Tongue (tissue), 3 donors: ENCODE measurements around the gene WDR89. TPM values are rescaled to one million over a fixed set of nuclear protein-coding genes. Genes with fewer than 3 reads are reported as not detected.
"Not testable (repeated sequence)": the region's sequence is repeated elsewhere in the genome, so short reads cannot be mapped to it uniquely, and the experiment has no call there.

Source experiments
- DNase-seq: peaks from one replicate; pipeline ENCODE4 v3.0.0-alpha.2; 2015
- small RNA-seq: library from RNA; depleted of rRNA; stranded (forward); fragments of <200 nt; gene quantifications from one replicate; pipeline ENCODE3, GENCODE V24; 2014; ENCODE audit warnings: low replicate concordance
- total RNA-seq: library from RNA; depleted of rRNA; stranded (reverse); fragments of >200 nt; gene quantifications from one replicate; pipeline ENCODE4 v1.2.3, GENCODE V29; 2014

The WDR89 gene
- total RNA-seq, 1 donor from 2014 or later = 20.8 TPM

GRCh38 chr14:63596998-63597658 lies 44.5 kb downstream of the WDR89 start:
- DNase-seq = no peak

GRCh38 chr14:63594455-63595372 lies 47.0 kb downstream of the WDR89 start:
- DNase-seq = no peak

GRCh38 chr14:63583046-63583445 lies 58.6 kb downstream of the WDR89 start:
- not testable (repeated sequence) for DNase-seq

- no peak for DNase-seq
Measured at GRCh38 chr14:63581491-63581890, 60.2 kb downstream of the WDR89 start.

DNA sequence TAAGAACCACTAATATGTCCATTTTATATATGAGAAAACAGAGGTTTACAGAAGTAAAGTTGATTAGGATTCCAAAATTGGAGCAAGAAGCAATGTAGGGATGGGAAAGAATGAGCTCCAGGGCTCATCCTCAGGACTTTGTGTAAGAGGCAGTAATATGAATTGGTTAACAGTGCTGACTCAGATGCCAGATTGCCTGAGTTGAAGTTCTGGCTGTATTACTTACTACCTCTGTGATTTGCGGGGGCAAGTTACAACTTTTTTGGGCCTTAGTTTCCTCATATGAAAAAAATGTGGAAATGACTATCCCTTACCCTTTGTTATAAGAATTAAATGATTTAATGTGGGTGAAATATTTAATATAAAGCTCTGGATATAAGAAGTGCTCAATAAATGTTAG lies 63.4 kb downstream of the WDR89 start:
- no peak for DNase-seq

DNA sequence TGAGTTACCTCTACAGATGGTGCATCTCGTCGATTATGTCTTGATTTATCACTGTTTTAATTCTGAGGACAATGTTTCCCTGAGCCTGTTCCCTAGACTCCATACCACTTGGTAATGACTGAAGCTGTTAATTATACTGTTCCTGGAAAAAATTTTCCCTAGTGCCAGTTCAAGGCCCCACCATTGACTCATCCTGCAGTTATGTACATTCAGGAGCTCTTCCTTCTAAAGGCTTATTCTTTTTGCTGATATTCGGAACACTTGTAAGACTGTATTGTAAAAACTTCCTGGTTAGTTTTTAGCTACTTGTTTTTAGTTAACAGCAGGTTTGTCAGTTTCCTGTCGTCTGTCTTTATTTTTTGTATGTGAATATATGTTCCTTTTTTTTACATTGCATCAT lies 68.1 kb downstream of the WDR89 start:
- DNase-seq = no peak

DNA sequence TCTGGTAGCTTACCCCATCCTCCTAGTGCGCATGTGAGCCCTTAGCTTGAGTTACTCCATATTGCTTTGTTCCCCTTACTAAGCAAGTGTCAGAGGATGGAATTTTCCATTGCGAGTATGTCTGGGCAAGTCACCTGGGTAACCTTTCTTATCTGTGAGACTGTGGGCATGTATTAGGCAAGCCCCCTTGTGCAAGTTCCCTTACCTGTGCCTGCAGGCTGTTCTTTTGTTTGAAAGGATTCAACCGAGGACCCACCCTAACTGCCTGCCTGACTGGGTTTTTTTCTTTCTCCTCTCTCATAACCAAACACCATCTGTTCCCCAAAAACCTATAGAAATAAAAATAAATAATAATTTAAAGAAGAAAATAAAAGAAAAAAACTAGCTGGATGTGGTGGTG lies 76.2 kb downstream of the WDR89 start:
- DNase-seq = no peak

DNA sequence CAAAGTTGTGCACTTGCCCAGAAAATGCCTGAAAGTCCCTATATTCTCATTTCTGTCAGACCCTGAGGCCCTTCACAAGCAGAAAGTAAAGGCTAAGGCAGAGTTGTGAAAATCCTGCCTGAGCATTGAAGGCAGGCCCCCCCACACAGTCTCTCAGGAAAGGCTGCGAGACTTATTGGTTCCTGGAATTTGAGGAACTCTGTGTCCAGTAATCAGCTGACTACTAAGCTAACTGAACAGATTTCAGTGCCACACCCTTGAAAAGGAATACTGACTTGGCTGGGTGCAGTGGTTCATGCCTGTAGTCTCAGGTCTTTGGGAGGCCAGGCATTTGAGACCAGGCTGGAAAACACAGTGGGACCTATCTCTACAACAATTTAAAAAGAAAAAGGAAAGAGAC lies 77.4 kb downstream of the WDR89 start:
- DNase-seq = no peak

- no peak for DNase-seq
Measured at GRCh38 chr14:63563370-63564026, 78.2 kb downstream of the WDR89 start.

- DNase-seq = no peak
Measured at GRCh38 chr14:63562405-63562804, 79.3 kb downstream of the WDR89 start.

GRCh38 chr14:63555572-63555971 lies 86.1 kb downstream of the WDR89 start:
- no peak for DNase-seq

DNA sequence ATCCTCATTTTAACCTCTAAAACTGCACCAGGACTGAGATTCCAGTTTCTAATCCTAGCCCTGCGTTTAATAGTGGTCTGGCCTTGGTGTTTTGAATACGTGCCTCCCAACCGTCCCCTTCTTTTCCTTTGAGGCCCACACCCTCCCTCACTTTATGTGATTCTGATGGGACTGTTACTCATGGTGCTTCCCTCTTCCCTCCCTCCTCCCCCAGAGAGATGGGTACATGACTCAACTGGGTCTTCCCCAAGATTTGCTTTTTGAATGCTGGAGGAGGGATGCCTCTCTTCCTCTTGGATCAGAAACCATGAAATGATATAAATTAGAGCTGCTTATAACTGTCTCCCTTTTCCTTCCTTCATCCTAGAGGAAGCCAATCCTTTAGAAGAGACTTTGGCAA lies 90.3 kb downstream of the WDR89 start:
- no peak for DNase-seq

GRCh38 chr14:63547798-63548335 lies 93.8 kb downstream of the WDR89 start:
- DNase-seq = no peak

Small RNA genes within 50 kb of the gene (small RNA-seq; reads per million reads assigned to genes)
- gene RF00012 = not detected
- gene RF00019 = not detected
- not detected for gene RNU6-1162P
- not detected for gene RNU6-597P

Other genes starting within 250 kb of the WDR89 start
- 28.8 TPM for gene PPP2R5E, start 98.5 kb downstream of the WDR89 start, total RNA-seq
- gene SGPP1, start 86.2 kb upstream of the WDR89 start, total RNA-seq = 19.6 TPM
- 148 TPM for gene SYNE2, start 211.1 kb upstream of the WDR89 start, total RNA-seq